Endothelial cell of umbilical vein (primary cell): Measurements from ENCODE around the gene ZBTB46. TPM values are rescaled to one million over a fixed set of nuclear protein-coding genes. Genes with fewer than 3 reads are reported as not detected.

Experiments
- BruUV-seq: library from RNA; stranded (reverse); fragments of 400-500 nt; replicated peaks from 2 replicates; lab custom pipeline; 2021; lab: Mats Ljungman, UMichigan
- CTCF ChIA-PET: fragments of 300-600, 350-600 bp; sonication (Branson Sonifier 250); formaldehyde crosslinking; loops from one replicate; lab custom pipeline; 2021; ENCODE audit warnings: antibody characterized with exemption, inconsistent platforms; lab: Charles Lee
- POLR2A ChIA-PET: fragments of 300-600, 350-600 bp; sonication (Branson Sonifier 250); formaldehyde crosslinking; loops from one replicate; lab custom pipeline; 2021; ENCODE audit warnings: antibody characterized with exemption, inconsistent platforms; lab: Charles Lee
- DNase-seq: peaks from one replicate; pipeline ENCODE4 v3.0.0-alpha.2; 2011; ENCODE audit warnings: low read depth, low spot score
- FAIRE-seq: peaks from 2 replicates; lab custom pipeline; 2011; peaks lifted over from hg19 to GRCh38; lab: Jason Lieb, UNC
- H2AFZ ChIP-seq: 2 replicates; pipeline ENCODE4 v1.6.0; 2012; ENCODE audit warnings: low read depth, low read length, control low read depth, inconsistent platforms
- H3K27ac ChIP-seq: 2 replicates; pipeline ENCODE4 v1.5.1; 2011; ENCODE audit warnings: low read depth, mild to moderate bottlenecking, control low read depth, low read length, moderate library complexity; ENCODE audit not compliant: insufficient read depth
- H3K27me3 ChIP-seq, 2 experiments: 2 replicates each; pipeline versions ENCODE4 v1.6.0 to v1.6.1; 2011; ENCODE audit warnings: low read length in 2 of 2, mixed read lengths in 1 of 2; ENCODE audit not compliant: control insufficient read depth in 2 of 2, insufficient read depth in 2 of 2
- H3K36me3 ChIP-seq, 2 experiments: 2 replicates in 1 of 2; 3 replicates in 1 of 2; pipeline ENCODE4 v1.5.1; 2011; ENCODE audit warnings: low read length in 2 of 2, mild to moderate bottlenecking in 1 of 2, moderate library complexity in 1 of 2; ENCODE audit not compliant: control insufficient read depth in 2 of 2, insufficient read depth in 2 of 2; ENCODE audit errors: extremely low read depth in 1 of 2
- H3K4me1 ChIP-seq: 3 replicates; pipeline ENCODE4 v1.5.1; 2011; ENCODE audit warnings: mild to moderate bottlenecking, low read length; ENCODE audit not compliant: control insufficient read depth, insufficient read depth; ENCODE audit errors: extremely low read depth
- H3K4me2 ChIP-seq: 2 replicates; pipeline ENCODE4 v1.6.1; 2011; ENCODE audit warnings: low read length, control low read depth, mixed read lengths; ENCODE audit not compliant: insufficient read depth
- H3K4me3 ChIP-seq, 3 experiments: fragments of 200-600 bp in 1 of 3; sonication (generic), shearing (Covaris generic) in 1 of 3; replicated peaks in 1 of 3; 2 replicates each; pipeline ENCODE4 v1.5.1; 2011 to 2016; ENCODE audit warnings: control low read depth in 3 of 3, low read length in 3 of 3, mild to moderate bottlenecking in 2 of 3, inconsistent platforms in 1 of 3, low read depth in 1 of 3, moderate library complexity in 1 of 3; ENCODE audit not compliant: insufficient read depth in 1 of 3
- H3K79me2 ChIP-seq: 2 replicates; pipeline ENCODE4 v1.6.0; 2012; ENCODE audit warnings: low read length, inconsistent platforms; ENCODE audit not compliant: control insufficient read depth, insufficient read depth
- H3K9ac ChIP-seq: replicated peaks from 2 replicates; pipeline ENCODE3; 2011; ENCODE audit warnings: low read length, control low read depth; ENCODE audit not compliant: insufficient read depth; ENCODE audit errors: extremely low read depth
- H3K9me1 ChIP-seq: replicated peaks from 3 replicates; pipeline ENCODE4 v1.6.0; 2011; ENCODE audit warnings: mild to moderate bottlenecking, low read length; ENCODE audit not compliant: control insufficient read depth, insufficient read depth; ENCODE audit errors: extremely low read depth
- H3K9me3 ChIP-seq: replicated peaks from 2 replicates; pipeline ENCODE4 v1.5.1; 2012; ENCODE audit warnings: low read length, inconsistent platforms; ENCODE audit not compliant: control insufficient read depth, insufficient read depth
- H4K20me1 ChIP-seq: replicated peaks from 2 replicates; pipeline ENCODE3; 2011; ENCODE audit warnings: mild to moderate bottlenecking, low read length; ENCODE audit not compliant: control insufficient read depth, insufficient read depth; ENCODE audit errors: extremely low read depth
- CTCF ChIP-seq, 2 donors: IDR thresholded peaks; 1 replicate in 1 of 2; 2 replicates in 1 of 2; pipeline ENCODE4 v1.5.1; 2011; ENCODE audit warnings: low read length in 2 of 2, mild to moderate bottlenecking in 2 of 2, moderate library complexity in 2 of 2, control low read depth in 1 of 2, inconsistent platforms in 1 of 2, low read depth in 1 of 2; ENCODE audit not compliant: insufficient read depth in 1 of 2; ENCODE audit errors: extremely low read depth in 1 of 2
- EZH2 ChIP-seq: IDR thresholded peaks from 2 replicates; pipeline ENCODE4 v1.6.1; 2012; ENCODE audit warnings: borderline replicate concordance, low read depth, mild to moderate bottlenecking, moderate library complexity, low read length, inconsistent platforms; ENCODE audit not compliant: severe bottlenecking
- FOS ChIP-seq: IDR thresholded peaks from 2 replicates; pipeline ENCODE4 v1.6.1; 2011; ENCODE audit warnings: mild to moderate bottlenecking, low read length, moderate library complexity, borderline replicate concordance; ENCODE audit not compliant: insufficient read depth
- GATA2 ChIP-seq: IDR thresholded peaks from 2 replicates; pipeline ENCODE4 v1.7.0; 2011; ENCODE audit warnings: low read depth, mild to moderate bottlenecking, moderate library complexity, mixed read lengths, low read length; ENCODE audit not compliant: insufficient read length, insufficient read depth
- JUN ChIP-seq: IDR thresholded peaks from 2 replicates; pipeline ENCODE4 v1.6.1; 2011; ENCODE audit warnings: borderline replicate concordance, low read depth; ENCODE audit not compliant: insufficient read length, insufficient read depth
- MYC ChIP-seq: IDR thresholded peaks from one replicate; pipeline ENCODE4 v1.6.1; 2011; ENCODE audit warnings: mild to moderate bottlenecking, low read depth, low read length
- POLR2A ChIP-seq: IDR thresholded peaks from 2 replicates; pipeline ENCODE4 v1.6.1; 2012; ENCODE audit warnings: low read depth, mild to moderate bottlenecking, control low read depth, low read length
- POLR2AphosphoS5 ChIP-seq: IDR thresholded peaks from 2 replicates; pipeline ENCODE4 v1.6.1; 2012; ENCODE audit warnings: low read depth, mild to moderate bottlenecking, control low read depth, low read length, moderate library complexity; ENCODE audit not compliant: insufficient read depth
- dilution Hi-C: fragments of 300-500 bp; cut with MboI; formaldehyde crosslinking; loops from one replicate; pipeline ENCODE4 v1.15.0; 2019; ENCODE audit warnings: low sequenced_read_pairs; ENCODE audit not compliant: extremely low pct_ligation_motif_present
- intact Hi-C: fragments of 100-400 bp; cut with micrococcal nuclease; formaldehyde crosslinking; loops from one replicate; pipeline ENCODE4 v1.10.0; 2022
- polyA plus RNA-seq, 4 experiments: library from polyadenylated mRNA; depleted of rRNA in 3 of 4; stranded (reverse) in 3 of 4; unstranded in 1 of 4; fragments of >200 nt; gene quantifications; 2 replicates each; pipeline versions ENCODE4 v1.2.1 to v1.2.3, GENCODE V29; 2011 to 2012; ENCODE audit warnings: missing spikeins in 1 of 4
- total RNA-seq: library from RNA; stranded (reverse); gene quantifications from 2 replicates; pipeline ENCODE4 v1.2.3, GENCODE V29; 2021
- TF ChIP-seq, protein P1 (sequence below): IDR thresholded peaks from 2 replicates; pipeline ENCODE4 v1.6.1; 2011; ENCODE audit not compliant: insufficient read depth, insufficient read length

Gene ZBTB46
- total and polyA plus RNA-seq, 2 donors (not counting 3 experiments of a cell fraction or from before 2014, with no cell fraction given) = 1.3 to 7.1 TPM

GRCh38 chr20:63843222-63843621 lies 12.2 kb upstream of the ZBTB46 start:
- intact Hi-C loops = no loop called here
- FAIRE-seq (no peak), DNase-seq (no peak)
- Histone ChIP-seq H3K9me3 (no peaks in the 10 kb centered on the region), H3K9ac (no peak overlapping the region), H3K4me3 (no peak overlapping the region), H4K20me1 (no peaks in the 10 kb centered on the region), H3K79me2 (no peaks in the 10 kb centered on the region), H3K36me3 (no peaks in the 10 kb centered on the region), H3K27me3 (no peaks in the 10 kb centered on the region), H3K4me2 (no peak overlapping the region), H3K27ac (no peak overlapping the region), H2AFZ (no peak overlapping the region), H3K9me1 (no peaks in the 10 kb centered on the region), H3K4me1 (peaks cover 23% of the 10 kb centered on the region)
- CTCF ChIA-PET = no interaction called here
- dilution Hi-C loops = no loop called here
- TF ChIP-seq POLR2A (no peak), GATA2 (no peak), POLR2AphosphoS5 (no peak), JUN (no peak), FOS (no peak), CTCF (IDR thresholded peaks at IDR 0.05; ENCODE audit: extremely low read depth in 1 of 2, insufficient read depth in 1 of 2, low read depth in 1 of 2, low read length in 2 of 2) (no peak), EZH2 (no peak), MYC (no peak)
- TF ChIP-seq, protein P1, sequence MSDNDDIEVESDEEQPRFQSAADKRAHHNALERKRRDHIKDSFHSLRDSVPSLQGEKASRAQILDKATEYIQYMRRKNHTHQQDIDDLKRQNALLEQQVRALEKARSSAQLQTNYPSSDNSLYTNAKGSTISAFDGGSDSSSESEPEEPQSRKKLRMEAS = no peak
- POLR2A ChIA-PET = no interaction called here
- BruUV-seq = no TSS peak
